Uterus (tissue), 2 donors: Measurements from ENCODE around the gene SNX8.
A peak's percentile ranks its signal among the peaks of the same experiment; 100 is the strongest.

Source experiments
- POLR2A ChIP-seq, 2 donors: fragments of 450-650 bp; IDR thresholded peaks; one replicate each; pipeline ENCODE4 v1.6.1; 2016; ENCODE audit warnings: antibody characterized with exemption in 2 of 2, mild to moderate bottlenecking in 1 of 2, moderate library complexity in 1 of 2
- TF ChIP-seq, protein P1 (sequence below), 4 experiments: fragments of 200-600 bp in 2 of 4; fragments of 450-650 bp in 2 of 4; sonication (generic) in 2 of 4; IDR thresholded peaks; one replicate each; pipeline ENCODE4 v1.5.1; 2016 to 2019; ENCODE audit warnings: antibody characterized with exemption in 4 of 4, mild to moderate bottlenecking in 2 of 4, moderate library complexity in 1 of 4

DNA sequence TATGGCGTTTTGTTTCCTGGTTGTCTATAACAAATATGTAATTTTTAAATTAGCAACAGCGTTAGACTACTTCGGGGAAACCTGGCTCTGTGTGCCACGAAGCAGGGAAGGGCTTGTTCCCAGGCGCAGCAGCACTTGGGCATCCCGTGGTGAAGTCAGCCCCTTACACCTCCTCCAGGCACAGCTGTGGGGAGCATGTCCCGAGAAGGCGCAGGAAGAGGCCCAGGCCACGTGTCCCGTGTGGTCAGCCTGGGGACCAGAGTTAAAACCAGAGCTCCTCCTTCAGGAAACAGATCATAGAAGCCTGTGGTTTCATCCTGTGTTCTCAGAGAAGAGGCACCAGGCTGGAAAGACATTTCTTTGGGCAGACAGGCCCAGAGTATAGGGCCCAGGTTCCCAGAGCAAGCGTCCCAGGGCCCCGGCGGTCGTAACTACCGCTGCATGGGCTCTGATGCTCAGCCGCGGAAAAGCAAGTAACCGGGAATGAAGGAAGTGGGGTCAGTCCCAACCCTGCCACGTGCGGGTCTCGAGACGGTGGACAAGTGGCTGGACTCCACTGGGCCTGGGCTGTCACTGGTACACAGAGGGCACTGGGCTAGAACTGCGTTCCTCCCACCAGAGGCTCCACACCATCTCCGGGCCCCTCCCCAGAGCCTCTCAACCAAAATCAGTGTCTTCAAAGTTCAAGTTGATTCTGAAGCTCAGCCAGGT, 65.1 kb downstream of the SNX8 start:
- TF ChIP-seq, protein P1, sequence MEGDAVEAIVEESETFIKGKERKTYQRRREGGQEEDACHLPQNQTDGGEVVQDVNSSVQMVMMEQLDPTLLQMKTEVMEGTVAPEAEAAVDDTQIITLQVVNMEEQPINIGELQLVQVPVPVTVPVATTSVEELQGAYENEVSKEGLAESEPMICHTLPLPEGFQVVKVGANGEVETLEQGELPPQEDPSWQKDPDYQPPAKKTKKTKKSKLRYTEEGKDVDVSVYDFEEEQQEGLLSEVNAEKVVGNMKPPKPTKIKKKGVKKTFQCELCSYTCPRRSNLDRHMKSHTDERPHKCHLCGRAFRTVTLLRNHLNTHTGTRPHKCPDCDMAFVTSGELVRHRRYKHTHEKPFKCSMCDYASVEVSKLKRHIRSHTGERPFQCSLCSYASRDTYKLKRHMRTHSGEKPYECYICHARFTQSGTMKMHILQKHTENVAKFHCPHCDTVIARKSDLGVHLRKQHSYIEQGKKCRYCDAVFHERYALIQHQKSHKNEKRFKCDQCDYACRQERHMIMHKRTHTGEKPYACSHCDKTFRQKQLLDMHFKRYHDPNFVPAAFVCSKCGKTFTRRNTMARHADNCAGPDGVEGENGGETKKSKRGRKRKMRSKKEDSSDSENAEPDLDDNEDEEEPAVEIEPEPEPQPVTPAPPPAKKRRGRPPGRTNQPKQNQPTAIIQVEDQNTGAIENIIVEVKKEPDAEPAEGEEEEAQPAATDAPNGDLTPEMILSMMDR (IDR thresholded peaks at IDR 0.05), result peak in 2 of 4 experiments; percentile 7 to 12
- TF ChIP-seq POLR2A (IDR thresholded peaks at IDR 0.05), result no peak
